ENCODE results near the gene CCDC74A. TPM values are rescaled to one million over a fixed set of nuclear protein-coding genes. Genes with fewer than 3 reads are reported as not detected.
"Not testable (repeated sequence)": the region's sequence is repeated elsewhere in the genome, so short reads cannot be mapped to it uniquely, and the experiment has no call there.

The CCDC74A gene
- total RNA-seq, 1 donor = 13.4 TPM

GRCh38 chr2:131492418-131493198, 35.1 kb upstream of the CCDC74A start:
- H3K9me3 ChIP-seq (ENCODE audit: low read depth, low read length) = no peaks in the 10 kb centered on the region
- peaks cover 8% of the 10 kb centered on the region for H3K4me1 ChIP-seq (ENCODE audit: insufficient read depth, low read length)
- peak; percentile 99 for DNase-seq (ENCODE audit: insufficient read length, low spot score, missing footprints)
- H3K4me3 ChIP-seq (ENCODE audit: insufficient read depth, low read length) = peak overlapping the region; percentile 95
- peak overlapping the region; percentile 92 for H3K4me2 ChIP-seq (ENCODE audit: insufficient read depth, low read length)
- peak overlapping the region; percentile 99 for H2AFZ ChIP-seq (ENCODE audit: low read length)
- no peaks in the 10 kb centered on the region for H4K20me1 ChIP-seq (ENCODE audit: insufficient read depth, low read length)
- peak; percentile 68 for TF ChIP-seq CTCF (IDR thresholded peaks at IDR 0.05; ENCODE audit: extremely low read depth, low read depth, low read length)
- peaks cover 68% of the 10 kb centered on the region for H3K79me2 ChIP-seq (ENCODE audit: insufficient read depth, low read length)
- H3K27ac ChIP-seq (ENCODE audit: low read depth, low read length) = peak overlapping the region; percentile 82
- H3K27me3 ChIP-seq (ENCODE audit: insufficient read depth, low read length) = no peaks in the 10 kb centered on the region
- H3K36me3 ChIP-seq (ENCODE audit: insufficient read depth, low read length) = no peaks in the 10 kb centered on the region

- H2AFZ ChIP-seq (ENCODE audit: low read length) = peak overlapping the region; percentile 99
- H3K4me2 ChIP-seq (ENCODE audit: insufficient read depth, low read length) = peak overlapping the region; percentile 92
- no peaks in the 10 kb centered on the region for H3K36me3 ChIP-seq (ENCODE audit: insufficient read depth, low read length)
- H3K79me2 ChIP-seq (ENCODE audit: insufficient read depth, low read length) = peaks cover 73% of the 10 kb centered on the region
- no peak for TF ChIP-seq CTCF (IDR thresholded peaks at IDR 0.05; ENCODE audit: extremely low read depth, low read depth, low read length)
- H3K4me3 ChIP-seq (ENCODE audit: insufficient read depth, low read length) = peak overlapping the region; percentile 95
- peak overlapping the region; percentile 82 for H3K27ac ChIP-seq (ENCODE audit: low read depth, low read length)
- H4K20me1 ChIP-seq (ENCODE audit: insufficient read depth, low read length) = no peaks in the 10 kb centered on the region
- H3K4me1 ChIP-seq (ENCODE audit: insufficient read depth, low read length) = peaks cover 9% of the 10 kb centered on the region
- H3K27me3 ChIP-seq (ENCODE audit: insufficient read depth, low read length) = no peaks in the 10 kb centered on the region
- peak; percentile 69 for DNase-seq (ENCODE audit: insufficient read length, low spot score, missing footprints)
- H3K9me3 ChIP-seq (ENCODE audit: low read depth, low read length) = no peaks in the 10 kb centered on the region
Observed at GRCh38 chr2:131493199-131493968, 34.3 kb upstream of the CCDC74A start.

- DNase-seq (ENCODE audit: insufficient read length, low spot score, missing footprints); H2AFZ ChIP-seq (ENCODE audit: low read length); H3K27me3 ChIP-seq (ENCODE audit: insufficient read depth, low read length); H4K20me1 ChIP-seq (ENCODE audit: insufficient read depth, low read length); H3K4me2 ChIP-seq (ENCODE audit: insufficient read depth, low read length); H3K9me3 ChIP-seq (ENCODE audit: low read depth, low read length); H3K4me3 ChIP-seq (ENCODE audit: insufficient read depth, low read length); H3K27ac ChIP-seq (ENCODE audit: low read depth, low read length); H3K36me3 ChIP-seq (ENCODE audit: insufficient read depth, low read length): not testable (repeated sequence)
- peaks cover 65% of the 10 kb centered on the region for H3K79me2 ChIP-seq (ENCODE audit: insufficient read depth, low read length)
- peaks cover 14% of the 10 kb centered on the region for H3K4me1 ChIP-seq (ENCODE audit: insufficient read depth, low read length)
Observed at GRCh38 chr2:131495506-131495905, 32.2 kb upstream of the CCDC74A start.

- peaks cover 51% of the 10 kb centered on the region for H3K79me2 ChIP-seq (ENCODE audit: insufficient read depth, low read length)
Observed at GRCh38 chr2:131498321-131498973, 29.2 kb upstream of the CCDC74A start.

DNA sequence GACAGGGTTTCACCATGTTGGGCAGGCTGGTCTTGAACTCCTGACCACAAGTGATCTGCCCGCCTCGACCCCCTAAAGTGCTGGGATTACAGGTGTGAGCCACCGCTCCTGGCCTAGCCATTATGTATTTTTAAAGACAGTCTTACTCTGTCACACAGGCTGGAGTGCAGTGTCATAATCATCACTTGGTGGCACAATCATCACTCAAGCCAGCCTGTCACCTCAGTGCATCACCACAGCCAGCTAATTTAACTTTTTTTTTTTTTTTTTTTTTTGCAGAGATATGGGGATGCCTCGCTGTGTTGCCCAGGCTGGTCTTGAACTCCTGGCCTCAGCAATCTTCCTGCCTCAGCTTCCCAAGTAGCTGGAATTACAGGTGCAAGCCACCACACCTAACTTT, 24.1 kb upstream of the CCDC74A start:
- peaks cover 23% of the 10 kb centered on the region for H3K36me3 ChIP-seq (ENCODE audit: insufficient read depth, low read length)
- not testable (repeated sequence) for H3K4me2 ChIP-seq (ENCODE audit: insufficient read depth, low read length); H3K79me2 ChIP-seq (ENCODE audit: insufficient read depth, low read length); H3K4me3 ChIP-seq (ENCODE audit: insufficient read depth, low read length); H4K20me1 ChIP-seq (ENCODE audit: insufficient read depth, low read length); H3K9me3 ChIP-seq (ENCODE audit: low read depth, low read length); H3K27me3 ChIP-seq (ENCODE audit: insufficient read depth, low read length); H3K4me1 ChIP-seq (ENCODE audit: insufficient read depth, low read length); H3K27ac ChIP-seq (ENCODE audit: low read depth, low read length); H2AFZ ChIP-seq (ENCODE audit: low read length); DNase-seq (ENCODE audit: insufficient read length, low spot score, missing footprints)

More at GRCh38 chr2:131498321-131498973, 29.2 kb upstream of the CCDC74A start:
- not testable (repeated sequence) for H3K27me3 ChIP-seq (ENCODE audit: insufficient read depth, low read length); H3K9me3 ChIP-seq (ENCODE audit: low read depth, low read length); H2AFZ ChIP-seq (ENCODE audit: low read length); H3K4me3 ChIP-seq (ENCODE audit: insufficient read depth, low read length); H3K4me1 ChIP-seq (ENCODE audit: insufficient read depth, low read length); H4K20me1 ChIP-seq (ENCODE audit: insufficient read depth, low read length); H3K4me2 ChIP-seq (ENCODE audit: insufficient read depth, low read length)
- peak overlapping the region; percentile 23 for H3K27ac ChIP-seq (ENCODE audit: low read depth, low read length)
- peaks cover 17% of the 10 kb centered on the region for H3K36me3 ChIP-seq (ENCODE audit: insufficient read depth, low read length)
- peak; percentile 83 for DNase-seq (ENCODE audit: insufficient read length, low spot score, missing footprints)

GRCh38 chr2:131504082-131504750, 23.5 kb upstream of the CCDC74A start:
- not testable (repeated sequence) for H3K4me1 ChIP-seq (ENCODE audit: insufficient read depth, low read length); H2AFZ ChIP-seq (ENCODE audit: low read length); H3K9me3 ChIP-seq (ENCODE audit: low read depth, low read length)

More at GRCh38 chr2:131504082-131504750, 23.5 kb upstream of the CCDC74A start:
- not testable (repeated sequence) for H3K27me3 ChIP-seq (ENCODE audit: insufficient read depth, low read length); H3K79me2 ChIP-seq (ENCODE audit: insufficient read depth, low read length); H3K27ac ChIP-seq (ENCODE audit: low read depth, low read length); H4K20me1 ChIP-seq (ENCODE audit: insufficient read depth, low read length); H3K4me3 ChIP-seq (ENCODE audit: insufficient read depth, low read length); DNase-seq (ENCODE audit: insufficient read length, low spot score, missing footprints); H3K4me2 ChIP-seq (ENCODE audit: insufficient read depth, low read length)
- H3K36me3 ChIP-seq (ENCODE audit: insufficient read depth, low read length) = peaks cover 23% of the 10 kb centered on the region

All from osteoblast (primary cell).